Midbrain (tissue), 1 donor: ENCODE measurements around the gene TBC1D5.

Experiments
- DNase-seq: peaks from one replicate; lab custom pipeline; 2025; lab: John Stamatoyannopoulos, UW

TBC1D5 gene

GRCh38 chr3:17589888-17590287 lies 152.5 kb downstream of the TBC1D5 start:
- DNase-seq, result no peak

- DNase-seq, result no peak
These were observed 154.0 kb downstream of the TBC1D5 start for GRCh38 chr3:17588422-17588821.

GRCh38 chr3:17585394-17586325 lies 156.8 kb downstream of the TBC1D5 start:
- DNase-seq, result no peak

DNA sequence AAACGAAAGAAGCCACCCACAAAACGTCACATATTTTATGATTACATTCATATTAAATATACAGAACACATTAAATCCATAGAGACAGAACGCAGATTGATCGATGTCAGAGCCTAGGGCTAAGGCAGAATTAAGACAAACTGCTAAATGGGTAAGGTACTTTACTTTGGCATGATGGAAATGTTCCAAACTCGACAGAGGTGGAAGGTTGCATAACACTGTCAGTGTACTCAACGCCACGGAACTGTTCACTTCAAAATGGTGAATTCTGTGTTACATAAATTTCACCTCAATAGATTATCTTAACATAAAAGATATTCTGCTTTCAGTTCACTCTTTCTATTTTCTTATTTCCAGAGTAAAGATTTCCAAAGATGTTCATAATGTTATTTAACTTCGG lies 158.4 kb downstream of the TBC1D5 start:
- DNase-seq, result no peak

DNA sequence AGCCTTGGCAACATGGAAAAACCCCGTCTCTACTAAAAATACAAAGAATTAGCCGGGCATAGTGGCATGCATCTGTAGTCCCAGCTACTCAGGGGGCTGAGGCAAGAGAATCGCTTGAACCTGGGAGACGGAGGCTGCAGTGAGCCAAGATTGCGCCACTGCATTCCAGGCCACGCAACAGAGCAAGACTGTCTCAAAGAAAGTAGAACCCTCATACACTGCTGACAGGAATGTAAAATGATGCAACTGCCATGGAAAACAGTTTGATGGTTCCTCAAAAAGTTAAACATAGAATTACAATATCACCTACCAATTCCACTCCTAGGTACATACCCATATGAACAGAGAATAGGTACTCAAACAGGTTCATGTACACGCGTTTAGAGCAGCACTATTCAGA lies 158.9 kb downstream of the TBC1D5 start:
- DNase-seq, result no peak

DNA sequence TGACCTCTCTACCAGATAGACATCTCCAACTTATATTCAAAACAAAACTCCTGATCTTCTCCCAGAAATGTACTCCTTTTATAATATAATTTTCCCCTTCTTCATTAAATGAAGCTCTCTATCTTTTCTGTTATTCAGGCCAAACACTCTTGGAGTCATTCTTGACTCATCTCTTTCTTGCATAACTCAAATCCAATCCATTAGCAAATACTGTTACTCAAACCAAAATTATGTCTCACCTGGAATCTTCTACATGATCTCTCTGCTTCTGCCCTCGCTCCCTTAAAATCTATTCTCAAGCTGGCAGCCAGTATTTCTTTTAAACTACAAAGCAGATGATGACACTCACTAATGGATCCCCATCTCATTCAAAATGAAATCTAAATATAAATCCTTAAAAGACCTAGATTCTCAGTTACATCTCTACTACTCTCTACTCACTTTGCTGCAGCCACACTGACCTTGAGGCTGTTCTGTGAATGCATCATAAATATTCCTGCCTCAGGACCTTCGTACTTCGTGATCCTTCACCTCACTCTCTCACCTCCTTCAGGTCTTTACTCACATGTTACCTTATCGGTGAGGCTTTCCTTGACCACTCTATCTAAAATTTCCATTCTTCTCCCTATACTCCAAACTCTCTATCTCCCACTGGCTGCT lies 160.9 kb downstream of the TBC1D5 start:
- no peak for DNase-seq

DNA sequence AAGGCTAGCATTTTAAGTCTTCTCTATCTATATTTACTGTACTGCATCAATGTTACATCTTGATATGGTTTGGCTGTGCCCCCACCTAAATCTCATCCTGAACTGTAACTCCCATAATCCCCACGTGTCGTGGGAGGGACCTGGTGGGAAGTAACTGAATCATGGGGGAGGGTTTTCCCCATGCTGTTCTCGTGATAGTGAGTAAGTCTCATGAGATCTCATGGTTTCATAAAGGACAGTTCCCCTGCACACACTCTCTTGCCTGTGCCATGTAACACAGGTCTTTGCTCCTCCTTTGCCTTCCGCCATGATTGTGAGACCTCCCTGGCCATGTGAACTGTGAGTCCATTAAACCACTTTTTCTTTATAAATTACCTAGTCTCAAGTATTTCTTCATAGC lies 161.5 kb downstream of the TBC1D5 start:
- DNase-seq, result no peak

- DNase-seq, result no peak
These were observed 163.0 kb downstream of the TBC1D5 start for GRCh38 chr3:17579289-17580031.

GRCh38 chr3:17577796-17578520 lies 164.5 kb downstream of the TBC1D5 start:
- DNase-seq, result no peak

- no peak for DNase-seq
These were observed 169.0 kb downstream of the TBC1D5 start for GRCh38 chr3:17573396-17573795.

GRCh38 chr3:17571686-17572085 lies 170.7 kb downstream of the TBC1D5 start:
- DNase-seq, result no peak

DNA sequence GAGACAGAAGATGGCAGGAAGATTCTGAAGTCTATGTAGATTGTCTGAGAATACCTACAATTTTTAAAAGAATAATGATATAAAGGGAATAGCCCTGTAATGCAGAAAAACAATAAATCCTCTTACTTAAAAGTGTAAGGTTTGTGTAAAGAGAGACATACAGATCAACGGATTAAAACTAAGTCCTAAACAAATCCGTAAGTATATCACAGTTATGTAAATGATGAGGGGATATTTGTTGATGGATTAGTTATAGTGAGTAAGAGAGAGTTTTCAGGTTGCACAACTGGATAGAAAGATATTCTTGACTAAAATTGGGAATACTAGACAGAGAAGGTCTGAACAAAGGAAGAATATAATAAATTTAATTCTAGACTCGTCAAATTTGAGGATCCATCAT lies 179.6 kb downstream of the TBC1D5 start:
- no peak for DNase-seq

DNA sequence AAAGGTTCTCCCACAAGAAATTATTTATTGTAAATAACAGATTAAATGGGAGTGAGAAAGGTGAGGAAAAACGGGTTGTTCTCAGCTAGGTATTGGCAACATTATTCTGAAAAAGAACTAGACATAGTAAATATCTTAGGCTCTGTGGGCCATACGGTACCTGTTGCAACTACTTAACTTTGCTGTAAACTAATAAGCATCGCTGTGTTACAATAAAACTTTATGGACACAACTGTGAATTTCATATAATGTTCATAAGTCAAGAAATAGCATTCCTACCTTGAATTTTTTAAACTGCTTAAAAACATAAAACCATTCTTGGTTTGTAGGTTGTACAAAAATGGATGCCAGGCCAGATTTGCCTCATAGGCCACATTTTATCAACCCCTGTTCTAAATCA lies 183.9 kb downstream of the TBC1D5 start:
- DNase-seq, result no peak

- DNase-seq, result no peak
These were observed 184.5 kb downstream of the TBC1D5 start for GRCh38 chr3:17557749-17558463.

- no peak for DNase-seq
These were observed 186.9 kb downstream of the TBC1D5 start for GRCh38 chr3:17555525-17555924.

- DNase-seq, result no peak
These were observed 188.4 kb downstream of the TBC1D5 start for GRCh38 chr3:17554078-17554477.

- no peak for DNase-seq
These were observed 189.4 kb downstream of the TBC1D5 start for GRCh38 chr3:17553080-17553479.

- no peak for DNase-seq
These were observed 190.1 kb downstream of the TBC1D5 start for GRCh38 chr3:17552351-17552750.

- DNase-seq, result no peak
These were observed 190.5 kb downstream of the TBC1D5 start for GRCh38 chr3:17551895-17552294.

DNA sequence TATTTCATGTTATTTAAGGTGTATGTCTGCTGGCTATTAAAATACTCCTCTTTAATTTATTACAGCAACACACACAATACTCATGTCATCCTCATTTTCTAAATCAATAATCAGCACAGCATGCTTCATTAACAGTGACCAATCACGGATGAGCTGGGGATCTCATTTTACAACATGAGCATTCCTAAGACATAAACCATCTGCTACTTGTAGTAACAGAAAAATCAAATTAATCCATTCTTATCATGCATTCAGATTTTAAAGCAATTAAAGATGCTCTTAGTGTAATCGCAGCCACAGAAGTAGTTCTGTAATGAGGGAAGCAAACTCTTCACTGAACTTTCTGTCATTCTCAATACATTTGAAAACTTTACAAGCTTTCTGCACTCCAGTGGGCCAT lies 191.1 kb downstream of the TBC1D5 start:
- no peak for DNase-seq

- no peak for DNase-seq
These were observed 191.8 kb downstream of the TBC1D5 start for GRCh38 chr3:17550624-17551023.
